ENCODE results near the gene URB2. TPM values are rescaled to one million over a fixed set of nuclear protein-coding genes. Genes with fewer than 3 reads are reported as not detected.

URB2 gene
- total and polyA plus RNA-seq, 2 of the 13 experiments (the other 11 are each of a cell fraction or from before 2014, with no cell fraction given): 4.0 to 17.6 TPM

DNA sequence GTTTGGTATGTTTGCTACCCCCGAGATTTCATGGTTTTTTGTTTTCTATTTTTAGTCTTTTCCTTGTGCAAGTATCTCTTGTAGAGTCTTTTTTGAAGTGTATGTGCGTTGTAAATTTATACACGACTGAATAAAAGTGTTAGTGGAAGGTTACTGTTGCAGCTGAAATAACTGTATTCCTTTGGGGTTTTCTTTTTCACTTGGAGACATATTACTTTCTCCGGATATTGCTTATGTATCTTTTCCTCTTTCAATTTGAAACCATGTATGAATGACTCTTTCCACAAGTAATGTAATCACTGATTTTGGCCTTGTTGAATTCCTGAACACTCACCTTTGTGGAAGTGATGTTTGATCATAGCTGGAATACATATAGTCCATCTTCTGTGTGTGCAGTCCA is 956 bp downstream of the URB2 start:
- BruUV-seq (replicated peaks): TSS peak; percentile 61
- no peaks in the 10 kb centered on the region; the same call in 1 of the 2 replicates for H4K20me1 ChIP-seq (ENCODE audit: insufficient read depth, low read length)

More for the DNA sequence above, 956 bp downstream of the URB2 start:
- TF ChIP-seq ELF1 (CRISPR knock-in tag; IDR thresholded peaks at IDR 0.05) (no peak), ZNF12 (CRISPR knock-in tag; IDR thresholded peaks at IDR 0.05) (no peak), RBAK (CRISPR knock-in tag; IDR thresholded peaks at IDR 0.05) (no peak), HOXA3 (CRISPR knock-in tag; IDR thresholded peaks at IDR 0.05) (no peak), THYN1 (CRISPR knock-in tag; IDR thresholded peaks at IDR 0.05; ENCODE audit: borderline replicate concordance, low read depth) (no peak), EZH2 (conservative IDR thresholded peaks at IDR 0.05; ENCODE audit: low read depth, low read length) (no peak), PAWR (CRISPR knock-in tag; IDR thresholded peaks at IDR 0.05; ENCODE audit: borderline replicate concordance) (no peak), ZNF75D (CRISPR knock-in tag; IDR thresholded peaks at IDR 0.05; ENCODE audit: borderline replicate concordance) (no peak)
- TF ChIP-seq, protein P1, sequence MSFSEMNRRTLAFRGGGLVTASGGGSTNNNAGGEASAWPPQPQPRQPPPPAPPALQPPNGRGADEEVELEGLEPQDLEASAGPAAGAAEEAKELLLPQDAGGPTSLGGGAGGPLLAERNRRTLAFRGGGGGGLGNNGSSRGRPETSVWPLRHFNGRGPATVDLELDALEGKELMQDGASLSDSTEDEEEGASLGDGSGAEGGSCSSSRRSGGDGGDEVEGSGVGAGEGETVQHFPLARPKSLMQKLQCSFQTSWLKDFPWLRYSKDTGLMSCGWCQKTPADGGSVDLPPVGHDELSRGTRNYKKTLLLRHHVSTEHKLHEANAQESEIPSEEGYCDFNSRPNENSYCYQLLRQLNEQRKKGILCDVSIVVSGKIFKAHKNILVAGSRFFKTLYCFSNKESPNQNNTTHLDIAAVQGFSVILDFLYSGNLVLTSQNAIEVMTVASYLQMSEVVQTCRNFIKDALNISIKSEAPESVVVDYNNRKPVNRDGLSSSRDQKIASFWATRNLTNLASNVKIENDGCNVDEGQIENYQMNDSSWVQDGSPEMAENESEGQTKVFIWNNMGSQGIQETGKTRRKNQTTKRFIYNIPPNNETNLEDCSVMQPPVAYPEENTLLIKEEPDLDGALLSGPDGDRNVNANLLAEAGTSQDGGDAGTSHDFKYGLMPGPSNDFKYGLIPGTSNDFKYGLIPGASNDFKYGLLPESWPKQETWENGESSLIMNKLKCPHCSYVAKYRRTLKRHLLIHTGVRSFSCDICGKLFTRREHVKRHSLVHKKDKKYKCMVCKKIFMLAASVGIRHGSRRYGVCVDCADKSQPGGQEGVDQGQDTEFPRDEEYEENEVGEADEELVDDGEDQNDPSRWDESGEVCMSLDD (CRISPR knock-in tag; IDR thresholded peaks at IDR 0.05; ENCODE audit: borderline replicate concordance): no peak
- TF ChIP-seq, protein P2, sequence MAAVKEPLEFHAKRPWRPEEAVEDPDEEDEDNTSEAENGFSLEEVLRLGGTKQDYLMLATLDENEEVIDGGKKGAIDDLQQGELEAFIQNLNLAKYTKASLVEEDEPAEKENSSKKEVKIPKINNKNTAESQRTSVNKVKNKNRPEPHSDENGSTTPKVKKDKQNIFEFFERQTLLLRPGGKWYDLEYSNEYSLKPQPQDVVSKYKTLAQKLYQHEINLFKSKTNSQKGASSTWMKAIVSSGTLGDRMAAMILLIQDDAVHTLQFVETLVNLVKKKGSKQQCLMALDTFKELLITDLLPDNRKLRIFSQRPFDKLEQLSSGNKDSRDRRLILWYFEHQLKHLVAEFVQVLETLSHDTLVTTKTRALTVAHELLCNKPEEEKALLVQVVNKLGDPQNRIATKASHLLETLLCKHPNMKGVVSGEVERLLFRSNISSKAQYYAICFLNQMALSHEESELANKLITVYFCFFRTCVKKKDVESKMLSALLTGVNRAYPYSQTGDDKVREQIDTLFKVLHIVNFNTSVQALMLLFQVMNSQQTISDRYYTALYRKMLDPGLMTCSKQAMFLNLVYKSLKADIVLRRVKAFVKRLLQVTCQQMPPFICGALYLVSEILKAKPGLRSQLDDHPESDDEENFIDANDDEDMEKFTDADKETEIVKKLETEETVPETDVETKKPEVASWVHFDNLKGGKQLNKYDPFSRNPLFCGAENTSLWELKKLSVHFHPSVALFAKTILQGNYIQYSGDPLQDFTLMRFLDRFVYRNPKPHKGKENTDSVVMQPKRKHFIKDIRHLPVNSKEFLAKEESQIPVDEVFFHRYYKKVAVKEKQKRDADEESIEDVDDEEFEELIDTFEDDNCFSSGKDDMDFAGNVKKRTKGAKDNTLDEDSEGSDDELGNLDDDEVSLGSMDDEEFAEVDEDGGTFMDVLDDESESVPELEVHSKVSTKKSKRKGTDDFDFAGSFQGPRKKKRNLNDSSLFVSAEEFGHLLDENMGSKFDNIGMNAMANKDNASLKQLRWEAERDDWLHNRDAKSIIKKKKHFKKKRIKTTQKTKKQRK (IDR thresholded peaks at IDR 0.05; ENCODE audit: low read length): no peak
- H3K27me3 ChIP-seq (ENCODE audit: control insufficient read depth in 1 of 2, insufficient read depth in 2 of 2, low read length in 2 of 2): no peaks in the 10 kb centered on the region; a peak in 1 of 5 replicates
- intact Hi-C loops (cut with micrococcal nuclease; ENCODE audit: unreplicated experiment): no loop called here
- peak overlapping the region; percentile 86 to 96 (median 88); a peak in 5 of 6 replicates for H3K4me3 ChIP-seq (replicated peaks in 1 of 3; ENCODE audit: insufficient read depth in 1 of 3, low read depth in 2 of 3, low read length in 3 of 3)
- H3K27ac ChIP-seq (ENCODE audit: extremely low read length, insufficient read depth, low read length): peak overlapping the region; percentile 69
- H3K9me3 ChIP-seq (ENCODE audit: low read length): no peaks in the 10 kb centered on the region
- FAIRE-seq: no peak
- ChIA-PET POLR2A (interaction anchor here (5.0 kb wide), 1 partner anchor 68 kb away, joined by 34 read pairs; the partner anchor contains the start of gene ABCB10), CTCF (ENCODE audit: low intra/inter-chr PET ratio, low total read pairs) (no interaction called here)
- WGBS (ENCODE audit: low lambda C conversion rate): under 1% methylated on average over 4 of the region's 4 CpGs
- H3K4me1 ChIP-seq (ENCODE audit: insufficient read depth, low read length): peaks cover 31% of the 10 kb centered on the region
- no peak for ATAC-seq
- peak overlapping the region; percentile 70 for H3K4me2 ChIP-seq (ENCODE audit: low read depth, low read length)
- DNase-seq (ENCODE audit: low spot score): no peak
- H3K79me2 ChIP-seq (ENCODE audit: insufficient read depth, low read length): peaks cover 76% of the 10 kb centered on the region
- in situ Hi-C loops (cut with HindIII; ENCODE audit: extremely low pct_ligation_motif_present, low pct_unique_long_range_greater_than_20kb): loop anchor here (5.0 kb wide), 1 partner anchor 65 kb away; no protein-coding TSS in a partner anchor
- H3K36me3 ChIP-seq (replicated peaks in 1 of 2; ENCODE audit: control insufficient read depth in 1 of 2, insufficient read depth in 2 of 2, low read length in 2 of 2): peaks cover 0 to 19% of the 10 kb centered on the region in 2 experiments; a peak in 4 of 5 replicates
- H3K9ac ChIP-seq (ENCODE audit: insufficient read depth, low read depth, low read length): peak overlapping the region; percentile 79
- no peak overlapping the region for H2AFZ ChIP-seq (ENCODE audit: low read length)
